Prostate gland (tissue), 2 donors: Measurements from ENCODE around the gene MPZL1. TPM values are rescaled to one million over a fixed set of nuclear protein-coding genes. Genes with fewer than 3 reads are reported as not detected.

Source experiments
- DNase-seq: peaks from one replicate; pipeline ENCODE4 v3.0.0-alpha.2; 2019; ENCODE audit warnings: low spot score
- H3K27ac ChIP-seq, 2 donors: fragments of 200-600 bp; sonication (generic); 2 replicates each; pipeline ENCODE4 v1.5.1; 2017 to 2019
- H3K27me3 ChIP-seq: fragments of 200-600 bp; sonication (generic); replicated peaks from 2 replicates; pipeline ENCODE4 v1.5.1; 2019; ENCODE audit not compliant: insufficient read depth
- H3K36me3 ChIP-seq, 2 donors: fragments of 200-600 bp; sonication (generic); 1 replicate in 1 of 2; 2 replicates in 1 of 2; pipeline versions ENCODE4 v1.5.1 to v1.8.1; 2017 to 2019
- H3K4me1 ChIP-seq: fragments of 200-600 bp; sonication (generic); replicated peaks from 2 replicates; pipeline ENCODE4 v1.5.1; 2019
- H3K4me3 ChIP-seq, 2 donors: fragments of 200-600 bp; sonication (generic); 2 replicates each; pipeline ENCODE4 v1.5.1; 2017 to 2019
- H3K9me3 ChIP-seq: fragments of 200-600 bp; sonication (generic); 2 replicates; pipeline ENCODE4 v1.5.1; 2017
- POLR2A ChIP-seq: fragments of 450-650 bp; IDR thresholded peaks from one replicate; pipeline ENCODE4 v1.6.1; 2016; ENCODE audit warnings: antibody characterized with exemption, mild to moderate bottlenecking
- POLR2AphosphoS5 ChIP-seq: sonication (generic); formaldehyde crosslinking; IDR thresholded peaks from one replicate; pipeline ENCODE4 v1.6.1; 2017; ENCODE audit warnings: antibody characterized with exemption
- WGBS: methylation state at CpG from one replicate; pipeline ENCODE4 v1.1.5; 2018; 5-methylcytosine and 5-hydroxymethylcytosine counted together
- intact Hi-C: fragments of 100-400 bp; cut with DNase I; formaldehyde crosslinking; loops from one replicate; pipeline ENCODE4 v1.14.2; 2022
- total RNA-seq, 2 donors: library from RNA; depleted of rRNA; stranded (reverse); fragments of >200 nt; gene quantifications; one replicate each; pipeline ENCODE4 v1.1.0, GENCODE V29; 2016
- TF ChIP-seq, protein P1 (sequence below), 4 experiments: fragments of 200-600 bp in 2 of 4; fragments of 450-650 bp in 2 of 4; sonication (generic) in 2 of 4; IDR thresholded peaks; 1 replicate in 3 of 4; 2 replicates in 1 of 4; pipeline ENCODE4 v1.5.1; 2016 to 2019; ENCODE audit warnings: antibody characterized with exemption in 4 of 4, mild to moderate bottlenecking in 2 of 4, moderate library complexity in 2 of 4

MPZL1 gene
- total RNA-seq, 2 donors from 2014 or later, result 52.5 to 135 TPM

DNA sequence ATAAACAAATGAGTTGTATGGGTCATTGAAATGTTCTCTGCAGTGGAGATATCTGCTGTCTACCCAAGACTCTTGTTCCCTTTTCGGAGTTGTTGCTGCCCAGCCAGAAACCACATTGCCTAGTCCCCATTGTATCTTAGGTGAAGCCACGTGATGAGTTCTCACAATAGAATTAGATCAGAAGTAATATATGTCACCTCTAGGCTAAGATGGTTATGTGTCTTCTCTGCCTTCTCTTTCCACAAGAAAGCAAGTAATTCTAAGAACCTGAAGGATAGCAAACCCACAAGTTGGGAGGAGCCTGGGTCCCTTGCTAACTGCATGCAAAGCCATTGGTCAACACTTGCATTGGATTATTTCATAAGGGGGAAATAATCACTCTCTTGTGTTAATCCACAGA is 115.5 kb downstream of the MPZL1 start:
- no peak for DNase-seq
- H3K9me3 ChIP-seq, result no peaks in the 10 kb centered on the region
- TF ChIP-seq, protein P1, sequence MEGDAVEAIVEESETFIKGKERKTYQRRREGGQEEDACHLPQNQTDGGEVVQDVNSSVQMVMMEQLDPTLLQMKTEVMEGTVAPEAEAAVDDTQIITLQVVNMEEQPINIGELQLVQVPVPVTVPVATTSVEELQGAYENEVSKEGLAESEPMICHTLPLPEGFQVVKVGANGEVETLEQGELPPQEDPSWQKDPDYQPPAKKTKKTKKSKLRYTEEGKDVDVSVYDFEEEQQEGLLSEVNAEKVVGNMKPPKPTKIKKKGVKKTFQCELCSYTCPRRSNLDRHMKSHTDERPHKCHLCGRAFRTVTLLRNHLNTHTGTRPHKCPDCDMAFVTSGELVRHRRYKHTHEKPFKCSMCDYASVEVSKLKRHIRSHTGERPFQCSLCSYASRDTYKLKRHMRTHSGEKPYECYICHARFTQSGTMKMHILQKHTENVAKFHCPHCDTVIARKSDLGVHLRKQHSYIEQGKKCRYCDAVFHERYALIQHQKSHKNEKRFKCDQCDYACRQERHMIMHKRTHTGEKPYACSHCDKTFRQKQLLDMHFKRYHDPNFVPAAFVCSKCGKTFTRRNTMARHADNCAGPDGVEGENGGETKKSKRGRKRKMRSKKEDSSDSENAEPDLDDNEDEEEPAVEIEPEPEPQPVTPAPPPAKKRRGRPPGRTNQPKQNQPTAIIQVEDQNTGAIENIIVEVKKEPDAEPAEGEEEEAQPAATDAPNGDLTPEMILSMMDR (IDR thresholded peaks at IDR 0.05), result no peak
- TF ChIP-seq POLR2A (no peak), POLR2AphosphoS5 (no peak)

GRCh38 chr1:167839009-167839408 is 117.2 kb downstream of the MPZL1 start:
- Histone ChIP-seq H3K4me3 (no peak overlapping the region), H3K36me3 (no peaks in the 10 kb centered on the region), H3K27ac (no peak overlapping the region), H3K27me3 (no peaks in the 10 kb centered on the region), H3K4me1 (no peaks in the 10 kb centered on the region), H3K9me3 (no peaks in the 10 kb centered on the region)
- 86% methylated on average over 2 of the region's 2 CpGs for WGBS
- no peak for DNase-seq
- intact Hi-C loops, result no loop called here
- TF ChIP-seq POLR2AphosphoS5 (no peak), POLR2A (no peak)
- TF ChIP-seq, protein P1 (IDR thresholded peaks at IDR 0.05), result no peak

More for the DNA sequence above, 115.5 kb downstream of the MPZL1 start:
- intact Hi-C loops, result no loop called here
- no peak overlapping the region for H3K4me3 ChIP-seq
- no peaks in the 10 kb centered on the region for H3K36me3 ChIP-seq
- no peaks in the 10 kb centered on the region for H3K27me3 ChIP-seq
- H3K4me1 ChIP-seq, result no peaks in the 10 kb centered on the region
- WGBS, result 39% methylated on average over 2 of the region's 2 CpGs
- no peak overlapping the region for H3K27ac ChIP-seq

Other genes starting within 250 kb of the MPZL1 start
- under 1 TPM in 1 of 2 donors, not detected in 1; 0.96 TPM for gene CD247, start 203.5 kb upstream of the MPZL1 start, total RNA-seq
- 100 to 1,000 TPM; 132 to 204 TPM for gene CREG1, start 168.2 kb upstream of the MPZL1 start, total RNA-seq
- gene RCSD1, start 91.8 kb upstream of the MPZL1 start, total RNA-seq, result 10 to 100 TPM in 1 of 2 donors, 1 to 10 TPM in 1; 2.8 to 13.8 TPM
- gene ADCY10, start 192.2 kb downstream of the MPZL1 start, total RNA-seq, result 1 to 10 TPM in 1 of 2 donors, under 1 TPM in 1; 0.05 to 1.4 TPM
- gene DCAF6, start 214.7 kb downstream of the MPZL1 start, total RNA-seq, result 100 to 1,000 TPM in 1 of 2 donors, 10 to 100 TPM in 1; 71.4 to 116 TPM
- gene MPC2, start 215.1 kb downstream of the MPZL1 start, total RNA-seq, result 100 to 1,000 TPM in 1 of 2 donors, 10 to 100 TPM in 1; 78.9 to 169 TPM